ENCODE results near the gene ZMYM4.
A peak's percentile ranks its signal among the peaks of the same experiment; 100 is the strongest.

Gene ZMYM4

GRCh38 chr1:35284852-35285251 is 16.3 kb downstream of the ZMYM4 start:
- DNase-seq = no peak

GRCh38 chr1:35285771-35286606 is 17.5 kb downstream of the ZMYM4 start:
- H3K36me3 ChIP-seq = peaks cover 0 to 12% (median 0%) of the 10 kb centered on the region in 3 donors
- no peak for DNase-seq
- H3K27ac ChIP-seq = no peak overlapping the region
- H3K4me1 ChIP-seq = peaks cover 0 to 19% (median 14%) of the 10 kb centered on the region in 4 donors
- H3K9me3 ChIP-seq = peaks cover 0 to 2% (median 0%) of the 10 kb centered on the region in 3 donors
- no peak for TF ChIP-seq CTCF (IDR thresholded peaks at IDR 0.05)
- intact Hi-C loops (cut with DNase I; ENCODE audit: low total_unique reads) = no loop called here
- no peaks in the 10 kb centered on the region for H3K27me3 ChIP-seq
- no peak overlapping the region for H3K4me3 ChIP-seq

More at GRCh38 chr1:35284852-35285251, 16.3 kb downstream of the ZMYM4 start:
- peaks cover 0 to 2% (median 0%) of the 10 kb centered on the region in 3 donors for H3K9me3 ChIP-seq
- no peak for TF ChIP-seq CTCF (IDR thresholded peaks at IDR 0.05)
- H3K36me3 ChIP-seq = peaks cover 0 to 12% (median 0%) of the 10 kb centered on the region in 3 donors
- no peaks in the 10 kb centered on the region for H3K27me3 ChIP-seq
- no peak overlapping the region for H3K4me3 ChIP-seq
- H3K4me1 ChIP-seq = peaks cover 0 to 19% (median 14%) of the 10 kb centered on the region in 4 donors
- intact Hi-C loops (cut with DNase I; ENCODE audit: low total_unique reads) = no loop called here
- H3K27ac ChIP-seq = no peak overlapping the region

GRCh38 chr1:35287807-35288640 is 19.5 kb downstream of the ZMYM4 start:
- peaks cover 0 to 3% (median 0%) of the 10 kb centered on the region in 3 donors for H3K36me3 ChIP-seq
- H3K9me3 ChIP-seq = no peaks in the 10 kb centered on the region
- peaks cover 0 to 19% (median 14%) of the 10 kb centered on the region in 4 donors for H3K4me1 ChIP-seq
- no peak for DNase-seq
- H3K4me3 ChIP-seq = no peak overlapping the region
- H3K27me3 ChIP-seq = no peaks in the 10 kb centered on the region
- TF ChIP-seq CTCF (IDR thresholded peaks at IDR 0.05) = no peak
- intact Hi-C loops (cut with DNase I; ENCODE audit: low total_unique reads) = no loop called here
- H3K27ac ChIP-seq = peak overlapping the region in 1 of 2 donors; percentile 3

- Histone ChIP-seq H3K36me3 (peaks cover 0 to 3% (median 0%) of the 10 kb centered on the region in 3 donors), H3K4me1 (peaks cover 0 to 19% (median 14%) of the 10 kb centered on the region in 4 donors), H3K27me3 (no peaks in the 10 kb centered on the region), H3K9me3 (no peaks in the 10 kb centered on the region), H3K27ac (peak overlapping the region in 1 of 2 donors; percentile 3), H3K4me3 (no peak overlapping the region)
- no peak for DNase-seq
- intact Hi-C loops (cut with DNase I; ENCODE audit: low total_unique reads) = no loop called here
- no peak for TF ChIP-seq CTCF (IDR thresholded peaks at IDR 0.05)
These were observed 20.3 kb downstream of the ZMYM4 start for GRCh38 chr1:35288761-35289160.

GRCh38 chr1:35290452-35290851 is 21.9 kb downstream of the ZMYM4 start:
- Histone ChIP-seq H3K36me3 (no peaks in the 10 kb centered on the region), H3K27ac (no peak overlapping the region), H3K4me3 (no peak overlapping the region), H3K4me1 (peaks cover 0 to 19% (median 14%) of the 10 kb centered on the region in 4 donors), H3K27me3 (no peaks in the 10 kb centered on the region), H3K9me3 (no peaks in the 10 kb centered on the region)
- no peak for DNase-seq
- intact Hi-C loops (cut with DNase I; ENCODE audit: low total_unique reads) = no loop called here
- TF ChIP-seq CTCF (IDR thresholded peaks at IDR 0.05) = no peak

Data from tibial artery (tissue), 4 donors.